Ovary (tissue), 3 donors: Measurements from ENCODE around the gene DXO.
"Not testable (repeated sequence)": the region's sequence is repeated elsewhere in the genome, so short reads cannot be mapped to it uniquely, and the experiment has no call there.

Experiments
- CTCF ChIP-seq, 3 donors: fragments of 450-650 bp in 2 of 3; fragments of 200-600 bp in 1 of 3; IDR thresholded peaks; one replicate each; pipeline versions ENCODE4 v1.5.1 to v1.8.0; 2016 to 2022; ENCODE audit warnings: antibody characterized with exemption in 3 of 3, mild to moderate bottlenecking in 1 of 3
- POLR2A ChIP-seq: fragments of 450-650 bp; IDR thresholded peaks from one replicate; pipeline ENCODE4 v1.6.1; 2017; ENCODE audit warnings: antibody characterized with exemption, mild to moderate bottlenecking, moderate library complexity
- donor health status: DM: no; HTN: no; CAD: no.

- not testable (repeated sequence) for TF ChIP-seq CTCF (IDR thresholded peaks at IDR 0.05); POLR2A
Observed at GRCh38 chr6:32008616-32009015, 36.7 kb upstream of the DXO start.
